ENCODE measurements around the gene INSRR.
A peak's percentile ranks its signal among the peaks of the same experiment; 100 is the strongest.

The INSRR gene

GRCh38 chr1:156804572-156805243 is 54.2 kb downstream of the INSRR start:
- no peak for DNase-seq

- DNase-seq: no peak
Measured at GRCh38 chr1:156804026-156804425, 54.9 kb downstream of the INSRR start.

GRCh38 chr1:156803086-156803851 is 55.6 kb downstream of the INSRR start:
- no peak for DNase-seq

GRCh38 chr1:156802421-156802935 is 56.4 kb downstream of the INSRR start:
- DNase-seq: no peak

- no peak for DNase-seq
Measured at GRCh38 chr1:156801409-156802121, 57.4 kb downstream of the INSRR start.

GRCh38 chr1:156797212-156797871 is 61.6 kb downstream of the INSRR start:
- peak; percentile 30 for DNase-seq

GRCh38 chr1:156796340-156797097 is 62.4 kb downstream of the INSRR start:
- no peak for DNase-seq

GRCh38 chr1:156795787-156796186 is 63.1 kb downstream of the INSRR start:
- no peak for DNase-seq

GRCh38 chr1:156795374-156795733 is 63.6 kb downstream of the INSRR start:
- no peak for DNase-seq

GRCh38 chr1:156794506-156795373 is 64.2 kb downstream of the INSRR start:
- DNase-seq: no peak
